GM19455 (cell line): ENCODE measurements around the gene NTS.

Experiments
- ATAC-seq: cut with Tn5 transposase; IDR thresholded peaks from one replicate; pipeline ENCODE4 v1.9.1; 2021; ENCODE audit not compliant: unreplicated experiment

Gene NTS, protein sequence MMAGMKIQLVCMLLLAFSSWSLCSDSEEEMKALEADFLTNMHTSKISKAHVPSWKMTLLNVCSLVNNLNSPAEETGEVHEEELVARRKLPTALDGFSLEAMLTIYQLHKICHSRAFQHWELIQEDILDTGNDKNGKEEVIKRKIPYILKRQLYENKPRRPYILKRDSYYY

DNA sequence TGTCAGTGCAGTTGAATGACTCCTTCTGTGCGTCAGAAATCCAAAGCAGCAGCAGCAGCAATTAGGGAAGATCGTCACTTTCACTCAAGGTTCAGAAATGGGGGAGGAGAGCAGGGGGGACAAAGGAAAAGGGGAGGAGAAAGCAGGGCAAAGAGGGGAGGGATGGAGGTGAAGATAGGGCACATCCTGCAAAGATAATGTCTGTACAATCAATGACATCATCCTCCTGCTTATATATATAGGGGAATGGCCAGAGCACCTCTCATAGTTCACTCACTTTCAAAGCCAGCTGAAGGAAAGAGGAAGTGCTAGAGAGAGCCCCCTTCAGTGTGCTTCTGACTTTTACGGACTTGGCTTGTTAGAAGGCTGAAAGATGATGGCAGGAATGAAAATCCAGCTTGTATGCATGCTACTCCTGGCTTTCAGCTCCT, at the start of gene NTS:
Gene NTS (plus strand): TSS at position 265 of the 431 bp plus-strand sequence. CDS start 109 bp downstream, at position 374.
- no peak for ATAC-seq

DNA sequence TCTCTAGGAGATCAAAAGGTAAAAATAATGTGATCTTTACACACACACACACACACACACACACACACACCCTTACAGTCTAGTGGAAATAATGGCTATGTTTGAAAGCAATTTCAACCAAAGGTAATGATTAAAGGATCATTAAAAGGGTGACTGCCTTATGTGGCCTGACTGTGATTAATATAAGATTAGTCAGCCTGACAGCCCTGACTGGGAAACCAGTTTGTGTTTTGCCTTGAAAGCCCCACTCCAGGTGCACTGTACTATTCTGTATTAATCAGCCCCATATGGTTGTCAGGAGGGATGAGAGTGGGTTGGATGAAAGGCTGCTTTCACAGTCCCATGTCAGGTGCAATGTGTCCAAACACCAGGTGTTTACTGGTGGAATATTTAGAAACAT, 48.3 kb upstream of the NTS start:
- no peak for ATAC-seq

DNA sequence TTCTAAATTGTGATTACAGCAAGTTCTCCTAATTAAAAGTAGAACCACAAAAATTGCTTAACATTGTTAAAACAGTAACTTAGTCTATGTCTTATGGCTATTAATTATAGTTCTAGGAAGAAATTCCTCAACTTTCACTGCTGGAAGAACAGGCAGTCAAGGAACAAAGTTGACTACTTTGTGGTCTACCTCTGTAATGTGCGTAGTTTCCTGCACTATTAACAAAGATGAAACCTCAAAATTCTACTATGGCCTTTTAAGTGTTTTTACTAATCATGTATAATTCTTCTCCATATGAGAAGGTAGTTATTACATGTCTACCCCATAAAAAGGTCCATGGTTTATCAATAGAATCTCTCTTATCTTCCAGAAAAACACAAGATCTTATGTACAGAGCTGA, 45.5 kb upstream of the NTS start:
- ATAC-seq, result no peak

DNA sequence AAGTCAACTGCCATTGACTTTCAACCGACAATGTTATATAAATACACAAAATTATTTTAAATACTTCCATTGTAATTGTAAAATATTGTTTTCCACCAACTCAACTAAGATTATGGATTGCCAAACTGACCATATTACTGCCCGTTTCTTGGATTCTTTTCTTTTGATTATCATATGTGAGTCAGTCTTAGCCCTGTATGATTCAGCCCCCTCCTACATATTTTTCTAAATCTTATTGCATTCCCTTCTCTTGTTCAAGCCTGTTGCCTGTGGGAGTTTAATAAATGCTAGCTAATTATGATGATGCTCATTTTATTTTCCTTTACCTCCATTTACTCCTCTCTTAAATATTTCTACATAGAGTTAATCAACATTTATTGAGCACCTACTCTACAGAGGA, 44.7 kb upstream of the NTS start:
- ATAC-seq, result no peak

DNA sequence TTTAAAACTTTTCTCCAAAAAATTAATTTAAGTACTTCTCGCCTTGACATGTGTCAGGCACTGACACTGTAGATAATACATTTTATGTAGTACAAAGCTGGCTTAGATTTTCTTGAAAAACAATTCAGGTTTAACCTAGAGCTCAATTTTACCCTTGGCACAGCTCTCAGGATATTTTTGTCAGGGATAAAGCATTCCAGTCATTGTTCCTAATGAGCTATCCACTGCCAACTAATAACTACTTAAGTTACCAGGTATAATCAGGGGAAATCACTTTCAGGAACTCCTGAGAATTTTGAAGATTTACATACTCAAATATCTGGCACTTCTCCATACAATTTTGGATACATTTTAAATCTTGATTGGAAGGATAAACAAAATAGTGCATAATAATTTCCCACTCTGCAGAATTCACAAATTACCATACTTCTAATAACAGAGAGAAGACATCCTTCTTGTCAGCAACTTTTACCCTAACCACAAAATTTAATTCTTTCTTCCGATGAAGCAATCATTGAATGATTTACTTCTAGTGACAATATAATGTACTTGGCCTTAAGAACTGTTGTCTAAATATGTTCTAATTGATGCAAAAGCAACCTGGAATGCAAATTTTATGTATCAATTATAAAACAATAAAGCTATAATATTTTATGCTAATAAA, 42.6 kb upstream of the NTS start:
- ATAC-seq, result no peak

DNA sequence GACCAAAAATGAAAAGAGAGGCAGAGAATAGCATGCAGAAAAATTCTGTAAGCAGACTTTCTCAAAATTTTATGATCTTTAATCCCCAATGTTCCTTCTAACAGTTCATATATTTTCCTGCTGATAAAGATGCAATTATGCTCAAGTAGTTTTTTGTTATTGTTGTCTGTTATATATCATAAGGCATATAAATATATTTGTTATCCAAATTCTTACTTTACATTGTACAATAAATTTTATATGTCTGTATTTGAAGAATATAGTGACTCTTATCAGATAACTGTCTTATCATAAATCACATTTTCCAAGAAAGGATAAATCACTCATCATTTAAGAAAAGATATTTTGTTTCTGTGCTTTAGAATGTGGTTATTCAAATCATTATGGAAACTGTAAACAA, 40.5 kb upstream of the NTS start:
- ATAC-seq, result no peak

DNA sequence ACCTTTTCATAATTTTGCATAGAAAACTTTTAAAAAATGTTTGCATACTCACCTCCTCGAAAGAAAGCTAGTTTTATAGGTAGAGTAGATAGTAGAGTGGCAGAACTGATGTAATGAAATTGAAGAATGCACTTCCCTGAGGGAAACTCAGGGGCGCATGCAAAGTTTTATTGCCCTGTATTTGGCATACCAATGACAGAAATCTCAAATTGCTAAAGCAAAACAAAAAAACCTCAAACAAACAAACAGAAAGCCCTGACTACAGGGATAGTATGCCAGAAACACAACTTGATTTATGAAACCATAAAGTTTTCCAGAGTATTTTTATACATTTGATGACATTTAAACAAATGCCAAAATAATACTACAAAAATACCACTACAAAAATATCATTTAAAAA, 39.7 kb upstream of the NTS start:
- no peak for ATAC-seq

DNA sequence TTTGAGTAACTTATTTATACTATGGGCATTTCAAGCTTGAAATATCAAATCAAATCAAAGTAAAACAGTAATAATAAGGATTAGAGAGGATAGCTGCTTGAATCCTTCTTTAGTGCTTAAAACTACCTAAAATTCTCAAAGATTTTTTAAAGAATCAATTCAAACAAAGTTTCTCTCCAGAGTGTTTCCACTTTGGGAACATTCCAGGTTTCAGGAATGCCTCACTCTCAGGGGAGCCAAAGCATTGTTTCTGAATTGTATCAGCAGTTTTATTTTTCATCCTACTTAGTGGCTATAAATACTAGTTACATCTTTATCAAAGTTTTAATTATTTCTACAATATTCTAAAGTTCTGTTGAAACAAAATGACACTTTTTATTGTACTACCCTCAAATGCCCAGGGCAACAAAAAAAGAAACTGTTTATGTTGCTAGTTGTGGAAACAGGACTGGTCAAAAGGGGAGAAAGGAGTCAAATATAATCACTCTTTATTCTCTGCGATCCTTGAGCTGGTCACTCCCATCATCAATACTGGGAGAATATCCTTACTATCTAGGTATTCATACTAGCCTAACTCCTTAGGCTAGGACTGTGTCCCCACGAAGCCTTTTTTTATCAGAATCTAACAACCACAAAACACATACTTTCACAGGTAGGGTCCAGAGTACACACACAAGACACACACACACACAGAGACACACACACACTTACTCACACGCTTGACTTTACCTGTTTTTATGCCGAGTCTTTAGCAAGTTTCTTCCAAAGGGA, 38.5 kb upstream of the NTS start:
- ATAC-seq, result no peak

DNA sequence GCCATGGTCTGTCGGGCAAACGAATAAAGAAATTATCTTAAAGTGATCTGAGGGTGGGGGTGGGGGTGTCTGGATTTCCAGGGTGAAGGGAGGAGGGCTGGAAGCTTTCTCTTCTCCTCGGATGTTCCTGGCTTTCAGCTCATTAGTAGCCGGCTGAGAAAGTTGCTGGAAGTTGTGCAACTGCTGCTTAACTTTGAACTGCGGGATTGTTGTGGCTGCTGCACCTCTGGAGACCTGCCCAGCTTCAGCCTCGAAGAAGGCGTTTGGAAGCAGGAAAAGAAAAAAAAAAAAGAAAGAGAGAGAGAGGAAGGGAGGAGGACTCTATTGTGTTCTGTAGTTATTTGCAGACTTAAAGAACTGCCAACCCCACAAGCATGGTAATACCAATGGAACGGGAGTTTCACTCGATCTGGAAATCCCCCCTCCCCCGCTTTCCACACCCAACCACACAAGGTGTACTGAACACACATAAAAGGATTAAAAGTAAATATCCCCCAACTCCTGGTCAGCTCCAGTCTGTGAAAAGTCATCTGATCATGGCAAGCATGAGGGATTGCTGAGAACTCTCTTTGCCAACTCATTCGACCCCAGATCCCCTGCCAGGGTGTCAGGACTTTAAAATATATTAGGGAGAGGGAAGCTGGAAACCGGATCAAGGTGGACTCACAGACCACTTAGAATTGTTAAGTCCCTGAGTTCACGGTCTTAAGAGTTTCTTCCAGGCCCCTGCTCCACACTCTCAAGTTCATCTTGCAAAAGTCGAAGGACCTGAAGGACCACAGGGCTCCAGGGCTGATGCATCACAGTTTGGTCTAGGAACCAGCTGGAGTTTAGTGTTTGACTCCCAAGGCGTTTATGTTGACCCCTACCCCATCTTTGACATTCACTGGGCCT, 37.7 kb upstream of the NTS start, which contains the start of gene RASSF9:
Gene RASSF9 (minus strand): TSS at position 213 of the 894 bp plus-strand sequence. CDS start 208 bp downstream, at position 5.
- ATAC-seq, result no peak

DNA sequence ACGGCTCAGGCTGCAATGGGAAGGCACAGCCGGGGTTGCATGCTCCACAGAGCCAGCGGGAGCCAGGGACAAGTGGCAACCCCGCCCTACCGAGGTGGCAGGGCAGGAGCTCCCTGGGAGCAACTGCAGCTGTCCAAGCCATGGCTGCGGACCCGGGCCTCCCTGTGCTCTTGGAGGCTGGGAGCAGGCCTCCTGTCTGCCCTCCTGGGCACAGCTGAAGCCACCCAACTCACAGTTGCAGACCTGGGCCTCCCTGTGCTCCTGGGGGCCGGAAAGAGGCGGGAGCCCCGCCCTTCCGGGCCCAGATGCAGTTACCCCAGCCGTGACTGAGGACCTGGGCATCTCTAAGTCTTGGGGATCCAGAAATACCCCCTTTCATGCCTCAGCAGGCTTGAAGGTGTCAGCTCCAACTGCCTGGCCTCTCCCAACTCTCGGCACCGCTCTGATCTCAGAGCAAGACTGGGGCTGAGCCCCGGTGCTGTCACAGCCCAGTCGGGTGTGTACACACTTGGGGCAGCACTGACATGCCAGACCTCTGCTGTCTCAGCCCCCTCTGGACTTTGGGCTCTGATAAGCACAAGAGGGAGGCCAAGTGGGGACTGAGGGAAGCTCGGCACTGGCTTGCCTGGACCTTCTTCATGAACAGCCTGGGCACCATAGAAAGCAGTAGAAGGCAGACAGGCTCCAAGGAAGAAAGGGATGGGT, 30.3 kb upstream of the NTS start:
- ATAC-seq, result no peak

DNA sequence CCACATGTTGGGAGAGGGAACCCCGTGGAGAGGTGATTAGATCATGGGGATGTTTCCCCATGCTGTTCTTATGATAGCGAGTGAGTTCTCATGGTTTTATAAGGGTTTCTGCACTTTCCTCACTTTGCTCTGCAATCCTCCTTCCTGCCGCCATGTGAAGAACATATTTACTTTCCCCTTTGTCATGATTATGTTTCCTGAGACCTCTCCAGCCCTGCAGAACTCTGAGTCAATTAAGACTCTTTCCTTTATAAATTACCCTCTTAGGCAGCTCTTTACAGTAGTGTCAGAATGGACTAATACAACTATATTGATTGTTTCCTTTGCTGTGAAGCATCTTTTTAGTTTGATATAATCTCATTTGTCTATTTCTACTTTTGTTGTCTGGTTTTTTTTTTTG, 24.8 kb upstream of the NTS start:
- no peak for ATAC-seq

DNA sequence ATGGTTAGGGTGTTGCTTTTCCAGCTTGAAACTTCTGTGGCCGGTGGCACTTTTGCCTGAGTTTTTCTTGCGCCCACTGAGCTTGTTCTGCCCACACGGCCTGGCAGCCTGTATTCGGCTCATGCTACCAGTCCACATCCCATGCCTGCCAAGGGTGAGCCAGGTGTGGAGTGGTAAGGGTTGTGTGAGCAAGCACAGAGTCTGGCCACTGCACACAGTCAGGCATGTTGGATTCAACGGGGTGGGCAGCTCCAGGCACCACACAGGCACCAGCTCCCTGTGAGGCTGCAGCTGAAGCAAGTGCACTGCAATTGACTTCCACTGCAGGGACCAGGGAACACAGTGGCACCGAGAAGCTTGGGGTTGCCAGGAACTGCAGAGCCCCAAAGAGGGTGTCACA, 18.8 kb upstream of the NTS start:
- ATAC-seq, result no peak

DNA sequence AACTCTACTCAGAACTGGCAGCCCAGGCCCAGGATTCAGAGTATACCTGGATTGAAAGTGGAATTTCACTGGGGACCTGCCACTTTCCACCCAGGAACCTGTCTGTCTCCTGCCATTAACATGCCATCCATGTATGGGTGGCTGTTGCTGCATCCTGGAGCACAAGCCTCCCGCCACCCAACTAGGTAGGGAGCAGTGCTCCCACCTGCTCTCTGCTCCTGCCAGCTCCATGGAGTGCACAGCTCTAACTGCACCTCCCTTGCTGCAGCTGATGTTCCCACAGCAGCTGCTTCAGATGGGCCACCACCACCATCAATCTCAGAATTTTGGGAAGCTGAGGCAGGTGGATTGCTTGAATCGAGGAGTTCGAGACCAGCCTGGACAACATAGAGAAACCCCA, 17.1 kb upstream of the NTS start:
- ATAC-seq, result no peak

DNA sequence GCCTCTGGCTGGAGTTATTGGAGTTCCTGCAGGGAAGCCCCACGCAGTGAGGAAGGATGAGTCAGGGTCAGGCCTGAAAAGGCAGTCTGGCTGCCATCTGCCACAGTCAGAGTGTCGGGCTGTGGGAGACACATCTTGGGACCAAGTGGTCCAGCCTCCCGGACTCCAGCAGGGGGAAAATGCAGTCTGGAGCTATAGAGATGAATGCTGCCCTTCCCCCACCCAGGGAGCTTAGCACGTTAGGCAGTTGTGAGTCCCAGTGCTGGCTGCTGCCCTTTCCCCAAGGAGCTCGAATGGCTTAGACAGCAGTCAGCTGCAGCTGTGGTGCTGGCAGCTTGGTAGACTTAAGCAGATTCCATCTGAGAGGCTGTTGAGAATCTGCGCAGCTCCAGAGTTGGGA, 8.2 kb upstream of the NTS start:
- no peak for ATAC-seq

DNA sequence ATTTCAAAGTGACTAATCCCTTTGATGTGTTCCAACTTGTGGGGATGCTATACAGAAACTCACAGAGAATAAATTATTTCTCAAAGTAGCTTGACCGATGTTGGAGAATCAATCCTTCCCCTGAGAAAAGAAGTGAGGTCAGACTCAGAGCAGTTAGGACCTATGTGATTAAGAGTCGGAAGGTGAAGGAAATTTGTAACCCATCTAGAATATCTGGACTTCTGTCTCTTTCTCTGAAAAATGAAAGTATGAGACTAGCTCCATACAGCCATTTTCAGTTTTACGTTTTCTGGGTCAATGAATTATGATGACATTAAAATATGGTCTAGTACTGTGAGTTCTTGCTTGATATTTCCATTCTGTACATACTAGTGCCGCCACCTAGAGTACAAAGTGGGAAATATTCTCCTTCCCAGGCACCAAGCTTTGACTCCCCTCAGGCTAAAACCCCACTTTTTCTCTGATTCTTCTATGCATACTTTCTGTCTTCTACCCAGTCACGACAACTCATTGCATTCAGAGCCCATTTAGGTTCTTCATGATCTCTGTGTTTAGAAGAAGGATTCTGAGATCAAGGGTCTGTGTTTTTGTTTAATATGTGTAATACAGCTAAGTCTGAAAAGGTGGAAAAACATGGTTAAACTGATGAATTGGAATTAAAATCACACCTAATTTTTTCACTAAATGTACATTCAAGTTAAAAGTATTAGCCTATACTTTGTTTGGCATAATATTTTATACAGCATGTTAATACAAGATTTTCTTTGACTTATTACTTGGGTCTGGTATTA, 6.9 kb upstream of the NTS start:
- ATAC-seq, result peak; percentile 92

DNA sequence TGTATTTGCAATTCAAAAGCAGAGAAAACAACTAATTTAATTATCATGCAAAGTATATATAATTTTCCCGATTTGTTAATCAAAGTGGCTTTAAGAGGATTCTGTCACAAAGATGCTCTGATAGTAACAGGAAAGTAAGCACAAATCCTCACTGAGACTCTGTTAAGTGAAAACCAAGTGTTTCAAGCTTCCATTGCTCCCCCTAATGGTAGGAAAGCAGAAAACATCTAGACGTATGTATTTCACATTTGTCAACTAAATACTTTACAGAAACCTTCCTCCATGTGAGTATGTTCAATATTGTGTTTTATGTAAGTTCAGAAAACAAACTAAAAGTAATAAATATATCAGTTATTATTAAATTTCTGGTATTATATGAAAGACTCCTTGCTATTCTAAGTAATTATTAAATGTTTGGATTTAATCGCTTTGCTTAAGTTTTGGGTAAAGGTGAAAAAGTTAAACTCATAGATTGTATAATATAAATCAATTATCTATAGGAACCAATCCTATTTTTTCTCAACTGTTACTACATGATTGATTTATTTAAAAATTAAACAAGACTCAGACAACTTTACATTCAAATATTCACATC, 1.5 kb upstream of the NTS start:
- peak; percentile 81 for ATAC-seq

DNA sequence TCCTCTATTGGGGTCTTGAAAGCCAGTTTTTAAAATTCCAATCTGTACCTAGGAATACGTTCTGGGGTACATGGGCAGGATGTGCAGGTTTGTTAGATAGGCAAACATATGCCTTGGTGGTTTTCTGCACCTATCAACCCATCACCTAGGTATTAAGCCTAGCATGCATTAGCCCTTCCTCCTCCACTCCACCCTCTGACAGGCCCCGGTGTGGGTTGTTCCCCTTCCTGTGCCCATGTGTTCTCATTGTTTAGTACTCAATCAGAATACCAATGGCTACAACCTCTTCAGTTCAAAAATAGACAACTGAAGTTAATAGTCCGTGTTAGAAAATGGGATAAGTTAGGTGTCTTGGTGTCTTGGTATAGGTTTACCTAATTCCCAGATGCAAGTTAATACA, 3.4 kb downstream of the NTS start:
- ATAC-seq, result no peak

DNA sequence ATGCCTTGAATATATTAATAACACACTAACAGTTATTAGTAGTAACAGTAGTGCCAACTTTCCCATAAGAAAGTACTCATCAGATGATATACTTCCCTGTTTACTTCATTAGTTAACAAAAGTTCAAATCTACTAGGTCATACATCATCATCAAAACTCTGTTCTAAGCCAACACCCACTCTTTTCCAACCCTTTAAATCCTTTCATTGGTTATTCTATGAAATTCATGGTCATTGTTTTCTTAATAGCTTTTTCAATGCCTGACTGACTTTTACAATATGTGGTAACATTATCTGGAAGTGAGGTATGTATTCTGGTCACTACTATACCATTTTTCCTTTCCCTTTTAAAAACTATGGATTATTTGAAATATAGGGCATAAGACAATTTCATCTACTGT, 9.7 kb downstream of the NTS start:
- ATAC-seq, result no peak

DNA sequence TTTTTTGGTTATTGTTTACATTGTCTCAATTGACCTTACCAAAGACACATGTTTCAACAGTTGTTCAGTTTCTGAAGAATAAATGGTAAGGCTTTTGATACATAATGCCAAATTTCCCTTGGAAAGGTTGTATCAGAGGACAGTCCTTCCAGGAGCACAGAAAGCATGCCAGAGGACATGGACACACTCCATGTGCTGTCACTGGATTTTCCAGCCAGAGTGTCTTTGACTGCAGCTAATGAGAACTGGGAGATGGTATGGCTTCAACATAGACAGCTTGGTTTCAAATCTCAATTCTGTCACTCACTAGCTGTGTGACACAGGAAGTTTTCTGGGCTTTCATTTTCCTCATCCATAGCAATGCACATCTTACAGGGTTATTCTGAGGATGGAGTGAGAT, 20.6 kb downstream of the NTS start:
- no peak for ATAC-seq
